ENCODE data around the gene CPM.

CPM gene

DNA sequence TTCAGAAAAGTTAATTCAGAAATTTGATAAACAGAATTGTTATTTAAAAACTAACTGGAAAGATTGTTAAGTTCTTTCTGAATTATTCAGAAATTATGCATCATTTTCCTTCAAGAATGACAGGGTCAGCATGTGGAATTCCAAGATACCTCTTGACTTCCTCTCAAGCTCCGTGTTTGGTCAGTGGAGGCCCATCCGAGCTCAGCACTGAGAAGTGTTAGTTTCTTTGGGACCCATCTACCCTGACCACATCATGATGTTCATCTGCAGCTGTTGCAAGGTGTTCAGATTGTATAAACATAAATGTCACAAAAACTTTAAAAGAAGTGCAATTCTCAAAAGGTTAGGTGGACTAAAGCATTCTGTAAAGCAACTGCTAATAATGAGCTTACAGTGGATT is 91.3 kb downstream of the CPM start:
- TF ChIP-seq, protein P1, sequence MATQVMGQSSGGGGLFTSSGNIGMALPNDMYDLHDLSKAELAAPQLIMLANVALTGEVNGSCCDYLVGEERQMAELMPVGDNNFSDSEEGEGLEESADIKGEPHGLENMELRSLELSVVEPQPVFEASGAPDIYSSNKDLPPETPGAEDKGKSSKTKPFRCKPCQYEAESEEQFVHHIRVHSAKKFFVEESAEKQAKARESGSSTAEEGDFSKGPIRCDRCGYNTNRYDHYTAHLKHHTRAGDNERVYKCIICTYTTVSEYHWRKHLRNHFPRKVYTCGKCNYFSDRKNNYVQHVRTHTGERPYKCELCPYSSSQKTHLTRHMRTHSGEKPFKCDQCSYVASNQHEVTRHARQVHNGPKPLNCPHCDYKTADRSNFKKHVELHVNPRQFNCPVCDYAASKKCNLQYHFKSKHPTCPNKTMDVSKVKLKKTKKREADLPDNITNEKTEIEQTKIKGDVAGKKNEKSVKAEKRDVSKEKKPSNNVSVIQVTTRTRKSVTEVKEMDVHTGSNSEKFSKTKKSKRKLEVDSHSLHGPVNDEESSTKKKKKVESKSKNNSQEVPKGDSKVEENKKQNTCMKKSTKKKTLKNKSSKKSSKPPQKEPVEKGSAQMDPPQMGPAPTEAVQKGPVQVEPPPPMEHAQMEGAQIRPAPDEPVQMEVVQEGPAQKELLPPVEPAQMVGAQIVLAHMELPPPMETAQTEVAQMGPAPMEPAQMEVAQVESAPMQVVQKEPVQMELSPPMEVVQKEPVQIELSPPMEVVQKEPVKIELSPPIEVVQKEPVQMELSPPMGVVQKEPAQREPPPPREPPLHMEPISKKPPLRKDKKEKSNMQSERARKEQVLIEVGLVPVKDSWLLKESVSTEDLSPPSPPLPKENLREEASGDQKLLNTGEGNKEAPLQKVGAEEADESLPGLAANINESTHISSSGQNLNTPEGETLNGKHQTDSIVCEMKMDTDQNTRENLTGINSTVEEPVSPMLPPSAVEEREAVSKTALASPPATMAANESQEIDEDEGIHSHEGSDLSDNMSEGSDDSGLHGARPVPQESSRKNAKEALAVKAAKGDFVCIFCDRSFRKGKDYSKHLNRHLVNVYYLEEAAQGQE (IDR thresholded peaks at IDR 0.05; ENCODE audit: insufficient read depth in 1 of 2, low read depth in 2 of 2, low read length in 2 of 2) = no peak
- TF ChIP-seq TAF1 (IDR thresholded peaks at IDR 0.05; ENCODE audit: borderline replicate concordance, insufficient read depth, low read length) (no peak), SIN3A (IDR thresholded peaks at IDR 0.05; ENCODE audit: borderline replicate concordance, insufficient read depth, low read length) (no peak), FOXP2 (optimal IDR thresholded peaks at IDR 0.05; ENCODE audit: borderline replicate concordance, extremely low read depth, extremely low read length, insufficient read depth) (no peak), POLR2AphosphoS5 (IDR thresholded peaks at IDR 0.05; ENCODE audit: low read depth, low read length) (no peak)

DNA sequence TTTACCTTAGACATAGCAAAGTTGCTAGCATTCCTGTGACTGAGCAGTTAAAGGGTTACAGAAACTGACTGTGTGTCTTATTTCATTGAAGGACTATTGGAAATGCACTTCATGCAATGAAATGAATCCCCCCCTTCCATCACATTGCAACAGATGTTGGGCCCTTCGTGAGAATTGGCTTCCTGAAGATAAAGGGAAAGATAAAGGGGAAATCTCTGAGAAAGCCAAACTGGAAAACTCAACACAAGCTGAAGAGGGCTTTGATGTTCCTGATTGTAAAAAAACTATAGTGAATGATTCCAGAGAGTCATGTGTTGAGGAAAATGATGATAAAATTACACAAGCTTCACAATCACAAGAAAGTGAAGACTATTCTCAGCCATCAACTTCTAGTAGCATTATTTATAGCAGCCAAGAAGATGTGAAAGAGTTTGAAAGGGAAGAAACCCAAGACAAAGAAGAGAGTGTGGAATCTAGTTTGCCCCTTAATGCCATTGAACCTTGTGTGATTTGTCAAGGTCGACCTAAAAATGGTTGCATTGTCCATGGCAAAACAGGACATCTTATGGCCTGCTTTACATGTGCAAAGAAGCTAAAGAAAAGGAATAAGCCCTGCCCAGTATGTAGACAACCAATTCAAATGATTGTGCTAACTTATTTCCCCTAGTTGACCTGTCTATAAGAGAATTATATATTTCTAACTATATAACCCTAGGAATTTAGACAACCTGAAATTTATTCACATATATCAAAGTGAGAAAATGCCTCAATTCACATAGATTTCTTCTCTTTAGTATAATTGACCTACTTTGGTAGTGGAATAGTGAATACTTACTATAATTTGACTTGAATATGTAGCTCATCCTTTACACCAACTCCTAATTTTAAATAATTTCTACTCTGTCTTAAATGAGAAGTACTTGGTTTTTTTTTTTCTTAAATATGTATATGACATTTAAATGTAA is 93.5 kb downstream of the CPM start:
- TF ChIP-seq TAF1 (IDR thresholded peaks at IDR 0.05; ENCODE audit: borderline replicate concordance, insufficient read depth, low read length) (no peak), POLR2AphosphoS5 (IDR thresholded peaks at IDR 0.05; ENCODE audit: low read depth, low read length) (no peak), FOXP2 (optimal IDR thresholded peaks at IDR 0.05; ENCODE audit: borderline replicate concordance, extremely low read depth, extremely low read length, insufficient read depth) (no peak), SIN3A (IDR thresholded peaks at IDR 0.05; ENCODE audit: borderline replicate concordance, insufficient read depth, low read length) (no peak)
- TF ChIP-seq, protein P1 (IDR thresholded peaks at IDR 0.05; ENCODE audit: insufficient read depth in 1 of 2, low read depth in 2 of 2, low read length in 2 of 2) = no peak

DNA sequence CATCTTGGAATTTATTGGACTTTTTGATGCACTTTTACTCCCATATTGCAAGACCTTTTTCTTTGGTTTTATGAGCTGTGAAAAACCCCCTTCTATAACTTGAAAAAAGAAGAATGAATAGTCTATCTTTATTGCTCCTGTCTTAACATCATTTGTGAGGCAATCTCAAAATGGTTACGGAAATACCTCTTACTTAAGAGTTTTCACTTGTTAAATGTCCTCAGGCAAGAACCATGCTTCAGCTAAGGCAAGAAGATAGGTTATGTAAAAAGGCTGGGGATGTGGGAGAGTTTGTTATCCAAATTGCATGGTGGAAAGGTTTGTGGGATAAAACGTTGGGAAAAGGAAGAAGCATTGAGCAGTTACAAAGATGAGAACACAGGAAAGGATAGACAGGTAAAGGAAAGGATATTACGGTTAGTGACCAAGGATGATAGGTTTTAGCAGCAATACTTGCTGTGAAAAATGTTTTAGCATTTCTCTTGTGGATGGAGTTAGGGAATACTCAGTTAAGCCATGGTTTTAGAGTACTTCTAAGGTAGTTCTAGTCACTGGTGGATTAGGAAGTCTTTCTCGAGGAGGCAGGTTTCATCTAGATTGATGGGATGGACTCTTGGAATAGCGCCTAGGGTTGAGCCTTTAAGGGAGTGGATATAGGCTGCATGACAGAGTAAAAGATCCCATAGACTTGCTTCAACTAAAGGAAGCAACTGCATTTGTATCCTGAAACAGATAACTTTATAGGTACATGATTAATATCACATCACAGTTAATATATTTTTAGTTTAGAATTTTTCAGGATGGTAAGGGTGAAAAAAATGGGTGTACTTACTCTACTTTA is 94.7 kb downstream of the CPM start:
- no peak for TF ChIP-seq POLR2AphosphoS5 (IDR thresholded peaks at IDR 0.05; ENCODE audit: low read depth, low read length)
- TF ChIP-seq TAF1 (IDR thresholded peaks at IDR 0.05; ENCODE audit: borderline replicate concordance, insufficient read depth, low read length) = no peak
- TF ChIP-seq, protein P1 (IDR thresholded peaks at IDR 0.05; ENCODE audit: insufficient read depth in 1 of 2, low read depth in 2 of 2, low read length in 2 of 2) = no peak
- no peak for TF ChIP-seq SIN3A (IDR thresholded peaks at IDR 0.05; ENCODE audit: borderline replicate concordance, insufficient read depth, low read length)
- TF ChIP-seq FOXP2 (optimal IDR thresholded peaks at IDR 0.05; ENCODE audit: borderline replicate concordance, extremely low read depth, extremely low read length, insufficient read depth) = no peak

DNA sequence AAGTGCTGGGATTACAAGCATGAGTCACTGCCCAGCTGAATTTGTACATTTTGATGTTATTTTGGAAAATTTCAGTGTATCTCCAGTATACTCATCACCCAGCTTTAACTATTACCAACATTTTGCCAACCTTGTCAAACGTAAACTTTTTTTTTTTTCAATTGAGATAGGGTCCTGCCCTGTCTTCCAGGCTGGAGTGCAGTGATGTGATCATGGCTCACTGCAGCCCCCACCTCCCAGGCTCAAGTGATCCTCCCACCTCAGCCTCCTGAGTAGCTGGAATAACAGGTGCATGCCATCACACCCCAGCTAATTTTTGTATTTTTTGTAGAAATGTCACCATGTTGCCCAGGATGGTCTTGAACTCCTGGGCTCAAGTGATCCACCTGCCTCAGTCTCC is 95.8 kb downstream of the CPM start:
- TF ChIP-seq TAF1 (IDR thresholded peaks at IDR 0.05; ENCODE audit: borderline replicate concordance, insufficient read depth, low read length) (no peak), FOXP2 (optimal IDR thresholded peaks at IDR 0.05; ENCODE audit: borderline replicate concordance, extremely low read depth, extremely low read length, insufficient read depth) (no peak)
- TF ChIP-seq, protein P1 (IDR thresholded peaks at IDR 0.05; ENCODE audit: insufficient read depth in 1 of 2, low read depth in 2 of 2, low read length in 2 of 2) = no peak

Measured in PFSK-1 (cell line).